ENCODE results near the gene VMP1.

DNA sequence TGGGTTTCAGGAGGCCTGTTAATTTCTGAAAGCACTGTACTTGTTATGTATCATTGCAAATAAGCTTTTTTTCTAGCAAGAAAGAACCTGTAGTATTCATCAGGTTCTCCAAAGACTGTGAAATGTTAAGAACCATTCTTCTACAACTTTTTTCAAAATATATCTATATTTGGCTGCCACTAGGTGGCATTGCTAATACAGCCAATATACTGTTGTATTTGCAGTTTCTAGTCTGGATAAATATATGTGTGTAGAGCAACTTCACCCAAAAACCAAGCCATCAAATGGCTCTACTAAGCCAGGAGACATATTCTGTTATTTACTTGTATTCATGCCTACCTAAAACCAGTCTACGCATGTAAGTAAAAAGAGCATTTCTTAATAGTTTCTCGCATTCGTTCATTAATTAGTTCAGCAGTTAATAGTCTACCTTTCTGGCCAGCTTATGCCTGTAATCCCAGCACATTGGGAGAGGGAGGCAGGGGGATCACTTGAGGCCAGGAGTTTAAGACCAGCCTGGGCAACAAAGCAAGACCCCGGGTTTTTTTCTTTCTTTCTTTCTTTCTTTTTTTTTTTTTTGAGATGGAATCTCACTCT, 39.5 kb downstream of the VMP1 start:
- TF ChIP-seq, protein P1, sequence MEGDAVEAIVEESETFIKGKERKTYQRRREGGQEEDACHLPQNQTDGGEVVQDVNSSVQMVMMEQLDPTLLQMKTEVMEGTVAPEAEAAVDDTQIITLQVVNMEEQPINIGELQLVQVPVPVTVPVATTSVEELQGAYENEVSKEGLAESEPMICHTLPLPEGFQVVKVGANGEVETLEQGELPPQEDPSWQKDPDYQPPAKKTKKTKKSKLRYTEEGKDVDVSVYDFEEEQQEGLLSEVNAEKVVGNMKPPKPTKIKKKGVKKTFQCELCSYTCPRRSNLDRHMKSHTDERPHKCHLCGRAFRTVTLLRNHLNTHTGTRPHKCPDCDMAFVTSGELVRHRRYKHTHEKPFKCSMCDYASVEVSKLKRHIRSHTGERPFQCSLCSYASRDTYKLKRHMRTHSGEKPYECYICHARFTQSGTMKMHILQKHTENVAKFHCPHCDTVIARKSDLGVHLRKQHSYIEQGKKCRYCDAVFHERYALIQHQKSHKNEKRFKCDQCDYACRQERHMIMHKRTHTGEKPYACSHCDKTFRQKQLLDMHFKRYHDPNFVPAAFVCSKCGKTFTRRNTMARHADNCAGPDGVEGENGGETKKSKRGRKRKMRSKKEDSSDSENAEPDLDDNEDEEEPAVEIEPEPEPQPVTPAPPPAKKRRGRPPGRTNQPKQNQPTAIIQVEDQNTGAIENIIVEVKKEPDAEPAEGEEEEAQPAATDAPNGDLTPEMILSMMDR (IDR thresholded peaks at IDR 0.05) = peak; percentile 71; the same call in 1 of the 2 replicates
- TF ChIP-seq POLR2AphosphoS5 (IDR thresholded peaks at IDR 0.05; ENCODE audit: low read depth, low read length) (no peak), SIN3A (IDR thresholded peaks at IDR 0.05; ENCODE audit: borderline replicate concordance, insufficient read depth, low read depth, low read length) (no peak), TCF7L2 (IDR thresholded peaks at IDR 0.05; ENCODE audit: low read depth, low read length) (no peak)
- TF ChIP-seq, protein P2, sequence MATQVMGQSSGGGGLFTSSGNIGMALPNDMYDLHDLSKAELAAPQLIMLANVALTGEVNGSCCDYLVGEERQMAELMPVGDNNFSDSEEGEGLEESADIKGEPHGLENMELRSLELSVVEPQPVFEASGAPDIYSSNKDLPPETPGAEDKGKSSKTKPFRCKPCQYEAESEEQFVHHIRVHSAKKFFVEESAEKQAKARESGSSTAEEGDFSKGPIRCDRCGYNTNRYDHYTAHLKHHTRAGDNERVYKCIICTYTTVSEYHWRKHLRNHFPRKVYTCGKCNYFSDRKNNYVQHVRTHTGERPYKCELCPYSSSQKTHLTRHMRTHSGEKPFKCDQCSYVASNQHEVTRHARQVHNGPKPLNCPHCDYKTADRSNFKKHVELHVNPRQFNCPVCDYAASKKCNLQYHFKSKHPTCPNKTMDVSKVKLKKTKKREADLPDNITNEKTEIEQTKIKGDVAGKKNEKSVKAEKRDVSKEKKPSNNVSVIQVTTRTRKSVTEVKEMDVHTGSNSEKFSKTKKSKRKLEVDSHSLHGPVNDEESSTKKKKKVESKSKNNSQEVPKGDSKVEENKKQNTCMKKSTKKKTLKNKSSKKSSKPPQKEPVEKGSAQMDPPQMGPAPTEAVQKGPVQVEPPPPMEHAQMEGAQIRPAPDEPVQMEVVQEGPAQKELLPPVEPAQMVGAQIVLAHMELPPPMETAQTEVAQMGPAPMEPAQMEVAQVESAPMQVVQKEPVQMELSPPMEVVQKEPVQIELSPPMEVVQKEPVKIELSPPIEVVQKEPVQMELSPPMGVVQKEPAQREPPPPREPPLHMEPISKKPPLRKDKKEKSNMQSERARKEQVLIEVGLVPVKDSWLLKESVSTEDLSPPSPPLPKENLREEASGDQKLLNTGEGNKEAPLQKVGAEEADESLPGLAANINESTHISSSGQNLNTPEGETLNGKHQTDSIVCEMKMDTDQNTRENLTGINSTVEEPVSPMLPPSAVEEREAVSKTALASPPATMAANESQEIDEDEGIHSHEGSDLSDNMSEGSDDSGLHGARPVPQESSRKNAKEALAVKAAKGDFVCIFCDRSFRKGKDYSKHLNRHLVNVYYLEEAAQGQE (IDR thresholded peaks at IDR 0.05; ENCODE audit: insufficient read depth in 1 of 2, low read depth in 2 of 2, low read length in 1 of 2) = no peak
